ENCODE data around the gene SLC9A4.

DNA sequence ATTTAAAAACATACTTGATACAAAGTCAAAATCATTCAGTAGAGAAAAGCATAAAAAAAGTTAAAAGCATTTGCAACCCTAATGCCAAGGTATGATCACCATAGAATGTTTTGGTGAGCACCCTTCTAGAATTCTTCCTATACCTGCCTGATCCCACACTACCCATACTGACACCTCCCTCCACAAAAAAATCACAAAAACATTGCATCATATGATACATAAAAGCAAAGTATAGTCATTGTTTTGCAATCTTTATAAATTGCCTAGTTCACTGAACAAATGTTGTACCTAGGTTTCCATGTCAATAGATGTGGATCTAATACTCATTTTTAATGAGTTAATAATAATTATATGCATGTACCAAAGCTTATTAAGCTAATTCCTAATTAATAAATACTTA is 54.1 kb downstream of the SLC9A4 start:
- TF ChIP-seq POLR2AphosphoS2 (IDR thresholded peaks at IDR 0.05; ENCODE audit: low read length) (no peak), ELF1 (tag; IDR thresholded peaks at IDR 0.05) (no peak), POLR2AphosphoS5 (IDR thresholded peaks at IDR 0.05; ENCODE audit: control insufficient read depth, insufficient read depth, low read depth, low read length) (no peak), CBX2 (IDR thresholded peaks at IDR 0.05; ENCODE audit: insufficient read depth, low read length, poor library complexity, severe bottlenecking) (no peak), KAT7 (CRISPR knock-in tag; IDR thresholded peaks at IDR 0.05; ENCODE audit: borderline replicate concordance) (no peak)
- TF ChIP-seq, protein P1, sequence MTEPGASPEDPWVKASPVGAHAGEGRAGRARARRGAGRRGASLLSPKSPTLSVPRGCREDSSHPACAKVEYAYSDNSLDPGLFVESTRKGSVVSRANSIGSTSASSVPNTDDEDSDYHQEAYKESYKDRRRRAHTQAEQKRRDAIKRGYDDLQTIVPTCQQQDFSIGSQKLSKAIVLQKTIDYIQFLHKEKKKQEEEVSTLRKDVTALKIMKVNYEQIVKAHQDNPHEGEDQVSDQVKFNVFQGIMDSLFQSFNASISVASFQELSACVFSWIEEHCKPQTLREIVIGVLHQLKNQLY (CRISPR knock-in tag; conservative IDR thresholded peaks at IDR 0.05) = no peak
- TF ChIP-seq, protein P2, sequence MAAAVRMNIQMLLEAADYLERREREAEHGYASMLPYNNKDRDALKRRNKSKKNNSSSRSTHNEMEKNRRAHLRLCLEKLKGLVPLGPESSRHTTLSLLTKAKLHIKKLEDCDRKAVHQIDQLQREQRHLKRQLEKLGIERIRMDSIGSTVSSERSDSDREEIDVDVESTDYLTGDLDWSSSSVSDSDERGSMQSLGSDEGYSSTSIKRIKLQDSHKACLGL (CRISPR knock-in tag; IDR thresholded peaks at IDR 0.05; ENCODE audit: borderline replicate concordance, poor library complexity, severe bottlenecking) = no peak

All from K562 (cell line).